OCI-LY1 (cell line): ENCODE results near the gene KIF11.

ENCODE experiments used
- CTCF ChIP-seq: fragments of 200-600 bp; sonication (generic), shearing (Covaris generic); IDR thresholded peaks from 2 replicates; pipeline ENCODE4 v1.5.1; 2017; ENCODE audit warnings: mild to moderate bottlenecking, antibody characterized with exemption, low read length, moderate library complexity, mixed read lengths
- EZH2 ChIP-seq: fragments of 200-600 bp; sonication (generic), shearing (Covaris generic); IDR thresholded peaks from 2 replicates; pipeline ENCODE4 v1.8.0; 2017; ENCODE audit warnings: borderline replicate concordance, mixed run types, mild to moderate bottlenecking, antibody characterized with exemption, low read length, moderate library complexity, mixed read lengths

DNA sequence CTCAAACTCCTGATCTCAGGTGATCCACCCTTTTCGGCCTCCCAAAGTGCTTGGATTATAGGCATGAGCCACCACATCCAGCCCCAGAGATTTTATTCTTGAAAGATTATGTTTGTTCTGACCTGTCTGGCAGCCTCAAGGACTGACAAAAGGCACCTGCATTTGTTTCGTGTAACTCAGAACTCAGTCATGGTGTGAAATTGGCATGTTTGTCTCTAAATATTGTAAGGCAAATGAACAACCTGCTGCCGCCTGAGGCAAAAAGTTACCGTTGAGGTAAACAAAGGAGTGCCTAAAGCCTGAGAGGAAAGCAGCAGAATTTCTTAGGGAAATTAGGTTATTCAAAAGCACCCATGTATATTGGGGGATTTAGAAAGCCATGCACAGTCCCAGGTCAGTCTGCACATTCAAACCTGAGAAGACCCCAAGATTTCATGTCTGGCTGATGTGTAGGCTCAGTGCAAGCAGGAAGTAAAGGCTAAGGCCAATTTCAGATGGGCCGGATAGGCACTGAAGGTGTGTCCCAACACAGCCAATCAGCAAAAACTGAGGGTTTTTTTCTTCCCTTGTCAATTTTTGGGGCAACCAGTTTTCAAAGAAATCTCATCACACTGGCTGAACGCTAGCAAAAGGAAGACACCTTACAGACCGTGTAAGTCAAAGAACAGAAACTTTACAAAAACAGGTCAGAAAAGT lies 63.5 kb downstream of the KIF11 start:
- no peak for TF ChIP-seq CTCF
- TF ChIP-seq EZH2 = no peak
